ENCODE results near the gene MRPS26. TPM values are rescaled to one million over a fixed set of nuclear protein-coding genes. Genes with fewer than 3 reads are reported as not detected.

Gene MRPS26
- total RNA-seq, 1 donor from 2014 or later, result 49.9 TPM

DNA sequence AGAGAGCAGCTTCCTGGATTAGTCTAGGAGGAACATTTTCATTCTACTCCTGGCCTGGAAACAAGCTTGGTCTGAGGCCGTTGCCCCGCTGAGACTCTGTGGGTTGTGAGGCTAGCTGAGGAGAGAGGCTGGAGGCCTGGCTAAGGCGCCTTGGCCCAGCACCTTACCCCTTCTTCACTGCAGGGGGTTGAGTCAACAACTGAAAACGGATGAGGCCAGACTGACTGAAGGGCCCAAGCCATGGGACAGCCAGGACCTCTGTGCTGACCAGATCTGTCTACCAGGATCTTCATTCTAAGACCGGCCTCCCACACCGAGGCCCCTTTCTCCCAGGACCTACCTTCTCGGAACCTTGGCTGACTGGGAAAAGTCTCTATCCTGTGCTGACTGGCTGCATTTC lies 42.2 kb downstream of the MRPS26 start:
- no peak for DNase-seq
- no peak for ATAC-seq (ENCODE audit: poor library complexity)
- intact Hi-C loops (cut with DNase I), result no loop called here

DNA sequence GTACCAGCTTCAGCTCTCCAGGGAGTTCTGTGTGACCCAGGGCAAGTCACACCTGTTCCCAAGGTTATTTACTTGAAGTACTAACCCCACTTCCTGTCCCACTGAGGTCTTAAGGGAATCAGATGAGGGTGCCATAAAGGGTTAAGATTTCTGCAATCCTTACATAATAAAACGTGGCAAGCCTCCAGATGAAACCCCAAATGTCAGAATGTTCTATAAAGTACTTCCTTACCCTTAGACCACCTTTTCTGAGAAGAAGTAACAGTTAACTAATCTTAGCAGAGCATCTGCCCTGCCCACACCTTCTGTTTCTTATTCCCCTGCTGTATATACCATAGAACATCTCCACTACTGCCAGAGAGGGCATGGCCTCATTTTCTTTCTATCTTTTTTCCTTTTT lies 44.7 kb downstream of the MRPS26 start:
- no peak for DNase-seq
- ATAC-seq (ENCODE audit: poor library complexity), result no peak

DNA sequence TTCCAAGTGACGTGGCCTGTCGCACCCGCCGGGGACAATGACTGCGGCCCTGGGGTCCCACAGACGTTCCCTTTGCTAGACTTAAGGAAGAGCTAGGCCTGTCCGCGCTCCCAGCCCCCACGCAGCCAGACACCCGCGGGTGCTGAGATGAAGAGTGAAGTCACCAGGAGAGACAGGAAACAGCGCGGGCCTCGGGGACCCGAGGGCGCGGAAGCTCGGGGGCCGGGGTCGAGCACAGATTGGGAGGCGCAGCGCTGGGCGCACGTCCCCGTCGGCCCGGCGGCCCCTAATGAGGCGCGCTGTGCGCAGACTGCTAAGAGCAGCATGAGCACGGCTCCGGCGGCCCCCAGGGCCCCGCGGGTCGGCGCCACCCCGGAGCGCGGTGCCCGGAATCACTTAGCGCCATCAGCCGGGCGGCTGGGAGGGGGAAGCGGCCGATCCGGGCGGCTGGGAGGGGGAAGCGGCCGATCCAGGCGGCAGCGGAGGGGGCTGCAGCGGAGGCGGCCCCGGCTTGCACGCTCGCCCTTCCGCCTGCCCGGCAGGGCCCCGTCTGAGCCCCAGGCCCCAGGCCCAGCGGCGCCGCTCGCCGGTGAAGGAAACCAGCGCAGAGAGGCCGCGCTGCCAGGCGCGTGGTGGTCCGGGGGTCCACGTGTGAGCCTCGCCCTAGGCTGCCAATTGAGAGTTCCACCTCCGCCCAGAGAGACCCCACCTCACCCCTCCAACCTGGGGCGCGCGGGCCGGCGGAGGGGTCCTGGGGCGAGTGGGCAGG lies 46.9 kb downstream of the MRPS26 start:
- DNase-seq (peak; percentile 38), ATAC-seq (ENCODE audit: poor library complexity) (peak; percentile 73)
- intact Hi-C loops (cut with DNase I), result no loop called here

More for the DNA sequence above, 44.7 kb downstream of the MRPS26 start:
- intact Hi-C loops (cut with DNase I), result no loop called here

DNA sequence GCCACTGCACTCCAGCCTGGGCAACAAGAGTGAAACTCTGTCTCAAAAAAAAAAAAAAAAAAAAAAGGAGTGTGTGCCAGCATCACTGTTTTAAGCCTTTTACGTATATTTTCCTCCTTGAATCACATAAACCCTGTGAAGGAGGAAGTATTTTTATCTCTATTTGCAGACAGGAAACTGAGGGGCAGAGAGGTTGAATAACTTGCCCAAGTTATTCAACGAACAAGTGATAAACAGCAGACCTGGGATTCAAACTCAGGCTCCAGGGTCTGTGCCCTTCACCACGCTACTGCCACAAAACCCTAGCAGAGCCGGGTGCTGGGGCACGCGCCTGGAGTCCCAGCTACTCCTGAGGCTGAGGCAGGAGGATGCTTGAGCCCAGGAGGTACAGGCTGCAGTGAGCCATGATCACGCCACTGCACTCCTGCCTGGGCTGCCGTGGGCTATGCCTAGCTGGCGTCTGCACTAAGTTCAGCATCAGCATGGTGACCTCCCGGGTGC lies 48.1 kb downstream of the MRPS26 start:
- DNase-seq, result no peak
- no peak for ATAC-seq (ENCODE audit: poor library complexity)
- intact Hi-C loops (cut with DNase I), result no loop called here

GRCh38 chr20:3094848-3095629 lies 49.2 kb downstream of the MRPS26 start:
- no peak for ATAC-seq (ENCODE audit: poor library complexity)
- intact Hi-C loops (cut with DNase I), result no loop called here

More at GRCh38 chr20:3094848-3095629, 49.2 kb downstream of the MRPS26 start:
- DNase-seq, result no peak

Other genes starting within 250 kb of the MRPS26 start
- gene CPXM1, start 245.4 kb upstream of the MRPS26 start, total RNA-seq, result 1.0 TPM
- not detected for gene C20orf141, start 231.1 kb upstream of the MRPS26 start, total RNA-seq
- gene TMEM239, start 229.7 kb upstream of the MRPS26 start, total RNA-seq, result not detected
- gene PCED1A, start 205.4 kb upstream of the MRPS26 start, total RNA-seq, result 7.3 TPM
- gene VPS16, start 205.3 kb upstream of the MRPS26 start, total RNA-seq, result 17.1 TPM
- 24.2 TPM for gene PTPRA, start 172.6 kb upstream of the MRPS26 start, total RNA-seq
- not detected for gene GNRH2, start 2.4 kb upstream of the MRPS26 start, total RNA-seq
- not detected for gene OXT, start 25.6 kb downstream of the MRPS26 start, total RNA-seq
- 0.51 TPM for gene AVP, start 38.7 kb downstream of the MRPS26 start, total RNA-seq
- gene FASTKD5, start 113.8 kb downstream of the MRPS26 start, total RNA-seq, result 24.8 TPM
- 2.8 TPM for gene UBOX5, start 113.8 kb downstream of the MRPS26 start, total RNA-seq
- gene LZTS3, start 127.5 kb downstream of the MRPS26 start, total RNA-seq, result 18.3 TPM
- 36.4 TPM for gene DDRGK1, start 158.6 kb downstream of the MRPS26 start, total RNA-seq
- 19.0 TPM for gene ITPA, start 163.4 kb downstream of the MRPS26 start, total RNA-seq
- 0.16 TPM for gene SLC4A11, start 193.1 kb downstream of the MRPS26 start, total RNA-seq

Measured in Right ventricle myocardium superior (tissue), 1 donor.